ENCODE measurements around the gene ACSBG1.

Gene ACSBG1

DNA sequence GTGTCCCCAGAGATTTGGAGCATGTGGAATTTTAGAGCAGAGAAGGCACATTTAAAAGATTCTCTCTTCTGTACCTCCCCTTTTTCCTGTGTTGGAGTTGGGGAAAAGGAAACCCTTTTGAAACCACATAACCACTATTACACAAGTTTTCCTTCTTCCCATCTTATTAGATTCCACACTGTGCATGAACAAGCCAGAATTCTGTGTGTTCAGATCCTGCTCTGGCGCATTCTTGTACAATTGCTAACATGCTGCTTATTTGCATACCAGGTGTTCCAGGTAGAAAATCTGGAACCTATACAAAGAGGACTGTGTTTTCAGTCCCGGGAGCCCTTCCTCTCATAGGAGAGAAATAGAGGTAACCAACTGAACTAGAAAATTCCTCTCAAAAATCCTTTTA, 100.6 kb downstream of the ACSBG1 start:
- H3K4me3 ChIP-seq (ENCODE audit: low read depth, low read length) = no peak overlapping the region

DNA sequence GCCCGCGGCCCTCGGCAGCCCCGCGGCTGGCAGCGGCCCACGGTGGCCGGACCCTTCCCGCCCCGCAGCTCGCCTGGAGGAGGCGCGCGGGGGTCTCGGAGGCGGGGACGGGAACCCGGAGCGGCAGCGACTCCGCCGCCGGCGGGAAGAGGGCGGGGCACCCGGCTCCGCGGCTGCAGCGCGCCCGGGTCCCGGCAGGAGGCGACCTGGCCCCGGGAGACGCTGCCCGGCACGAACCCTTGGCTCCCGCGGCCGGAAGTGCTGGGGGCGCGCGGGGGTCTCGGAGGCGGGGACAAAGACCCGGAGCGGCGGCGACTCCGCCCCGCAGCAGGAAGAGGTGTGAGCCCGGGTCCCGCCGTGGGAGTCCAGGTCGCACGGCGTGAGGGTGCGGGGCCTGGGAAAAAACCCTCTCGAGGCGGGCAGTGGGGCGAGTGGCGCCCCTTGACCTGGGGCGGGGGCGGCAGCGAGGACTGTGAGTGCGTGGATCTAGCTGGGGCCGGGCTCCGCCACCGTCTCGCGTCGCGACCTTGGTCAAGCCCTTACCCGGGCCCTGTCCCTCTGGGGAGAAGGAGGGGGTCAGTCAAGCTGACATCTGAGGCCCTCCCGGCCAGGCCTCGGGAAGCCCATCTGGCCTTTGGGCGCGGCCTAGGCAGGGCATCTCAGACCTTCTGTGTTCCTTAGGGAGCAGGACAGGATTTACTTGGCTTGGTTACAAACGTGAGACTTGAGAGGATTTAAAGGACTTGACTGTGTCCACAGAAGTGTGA, 102.9 kb downstream of the ACSBG1 start, which contains the start of gene CIB2:
CIB2 (minus strand) TSS at position 151 of the 767 bp plus-strand sequence. CDS start 230 bp downstream, outside the sequence.
- peak within 1 kb of the TSS; percentile 78 for H3K4me3 ChIP-seq (ENCODE audit: low read depth, low read length)

DNA sequence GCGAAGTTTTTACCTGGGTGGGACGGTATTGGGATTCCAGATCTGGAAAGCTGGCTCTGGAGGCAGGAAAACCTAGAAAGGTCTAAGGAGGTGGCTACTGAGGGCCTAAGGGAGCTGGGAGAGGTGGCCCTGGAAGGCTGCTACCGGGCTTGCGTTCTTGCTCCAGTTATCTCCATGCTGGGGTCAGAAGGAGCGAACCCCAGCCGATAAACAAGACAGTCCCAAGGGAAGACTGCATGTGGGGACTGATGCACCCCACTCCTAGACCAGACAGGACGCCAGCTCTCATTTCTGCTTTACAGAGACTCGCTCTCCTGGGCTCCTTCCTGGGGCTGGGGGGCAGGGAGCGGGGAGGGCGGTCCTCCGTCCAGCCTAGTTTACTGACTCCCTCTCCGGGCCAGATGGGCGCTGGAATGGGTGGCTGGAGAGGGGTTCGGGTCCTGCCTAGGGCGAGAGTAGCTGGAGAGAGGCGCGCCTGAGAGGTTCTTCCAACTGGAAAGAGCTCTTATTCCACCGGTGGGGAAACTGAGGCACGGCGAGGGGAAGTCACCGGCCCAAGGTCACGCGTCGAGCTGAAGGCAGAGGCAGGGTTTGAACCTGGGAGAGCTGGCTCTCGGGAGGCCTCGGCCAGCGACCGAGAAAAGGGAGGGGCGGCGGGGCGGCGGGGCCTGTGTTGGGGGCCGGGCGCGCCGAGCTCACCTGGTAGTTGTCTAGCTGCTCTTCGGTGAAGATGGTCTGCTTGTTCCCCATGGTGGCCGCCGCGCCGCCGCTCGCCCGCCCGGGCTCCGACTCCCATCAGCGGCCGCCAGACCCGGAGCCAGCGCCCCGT, 103.7 kb downstream of the ACSBG1 start:
- H3K4me3 ChIP-seq (ENCODE audit: low read depth, low read length) = peak overlapping the region; percentile 78

DNA sequence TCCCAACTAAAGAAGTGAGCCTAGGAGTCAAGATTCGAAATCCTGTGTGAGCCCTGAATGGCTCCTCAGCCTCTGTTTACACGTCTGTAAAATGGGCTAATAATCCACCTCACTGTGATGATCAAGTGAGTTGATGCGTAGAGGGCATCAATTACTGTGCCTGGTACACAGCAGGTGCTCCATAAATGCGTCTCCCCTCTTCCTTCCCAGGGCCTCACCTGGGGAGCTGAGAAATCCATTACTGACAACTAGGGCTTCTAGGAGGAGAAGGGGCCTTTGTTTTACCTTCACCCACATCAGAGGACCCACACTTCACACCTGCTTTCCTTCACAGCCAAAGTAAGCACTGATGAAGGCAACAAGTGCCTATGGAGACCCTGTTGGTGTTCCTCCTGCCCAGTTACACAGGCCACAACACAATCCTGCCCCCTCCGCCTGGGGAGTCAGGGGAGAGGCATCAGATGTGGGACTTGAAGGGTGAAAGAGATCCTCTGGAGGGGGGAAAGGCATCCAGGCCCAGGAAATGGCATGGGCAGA, 104.5 kb downstream of the ACSBG1 start:
- no peak overlapping the region for H3K4me3 ChIP-seq (ENCODE audit: low read depth, low read length)

DNA sequence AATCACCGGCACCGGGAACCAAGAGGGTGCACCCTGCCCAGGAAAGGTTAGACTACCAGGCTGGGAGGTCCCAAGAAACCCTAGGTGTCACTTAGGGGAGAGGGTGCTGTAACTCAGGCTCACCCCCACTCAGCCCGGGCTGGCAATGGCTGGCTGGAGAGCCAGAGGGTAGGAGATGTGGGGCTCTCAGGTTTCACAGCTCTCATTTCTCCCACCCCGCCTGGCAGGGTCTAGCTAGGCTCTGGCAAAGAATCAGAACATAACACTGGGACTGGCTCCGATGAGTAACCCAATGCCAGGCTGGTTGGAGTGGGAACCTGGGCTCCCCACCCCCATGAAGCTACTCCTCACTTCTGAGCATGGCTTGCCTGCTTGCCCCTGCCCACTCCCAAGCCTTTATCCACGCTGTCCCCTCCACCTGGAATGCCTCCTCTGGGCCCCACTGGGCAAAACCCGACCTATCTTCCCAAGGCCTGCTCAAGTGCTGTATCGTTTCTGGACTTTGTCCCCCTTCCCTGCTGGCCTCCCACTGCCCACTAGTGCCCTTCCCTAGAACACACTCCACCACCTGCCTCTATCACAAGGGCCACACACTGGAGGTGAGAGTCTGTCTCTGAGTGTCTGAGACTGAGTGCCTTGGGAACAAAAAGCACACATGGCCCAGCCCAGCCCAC, 105.2 kb downstream of the ACSBG1 start:
- H3K4me3 ChIP-seq (ENCODE audit: low read depth, low read length) = no peak overlapping the region

DNA sequence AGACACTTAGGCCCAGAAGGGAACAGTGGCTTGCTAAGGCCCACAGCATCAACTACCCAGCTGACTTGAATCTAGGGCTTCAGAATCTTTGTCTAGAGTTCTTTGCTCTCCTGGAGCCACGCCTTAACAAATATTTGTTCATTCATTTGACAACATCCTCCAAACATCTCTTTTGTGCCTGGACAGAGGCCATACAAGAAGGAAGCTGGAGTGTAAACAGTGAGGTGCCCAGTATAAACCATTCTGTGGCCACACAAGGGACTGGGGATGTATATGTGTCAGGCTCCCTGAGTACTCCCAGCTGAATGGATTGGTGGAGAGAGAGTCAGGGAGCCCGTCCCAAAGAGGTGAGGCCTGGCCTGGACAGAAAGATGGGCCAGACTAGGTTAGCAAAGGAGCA, 106.5 kb downstream of the ACSBG1 start:
- H3K4me3 ChIP-seq (ENCODE audit: low read depth, low read length) = no peak overlapping the region

DNA sequence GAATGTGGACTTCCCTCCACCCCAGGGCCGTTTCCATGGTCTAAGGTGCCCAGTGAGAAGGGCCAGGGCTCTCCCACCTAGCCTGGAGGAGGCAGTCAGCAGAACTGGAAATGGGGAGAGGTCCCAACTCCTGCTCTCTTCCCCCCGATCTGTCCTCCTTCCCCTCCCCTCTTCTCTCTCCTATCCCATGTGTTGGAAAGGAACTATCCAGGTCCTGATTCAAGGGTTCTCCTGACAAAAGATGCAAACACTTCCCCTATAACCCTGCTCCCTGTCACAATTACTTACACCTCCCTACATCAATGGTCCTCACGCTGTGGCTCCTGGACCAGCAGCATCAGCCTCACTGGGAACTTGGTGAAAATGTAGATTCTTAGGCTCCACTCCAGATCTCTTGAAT, 109.1 kb downstream of the ACSBG1 start:
- H3K4me3 ChIP-seq (ENCODE audit: low read depth, low read length) = no peak overlapping the region

DNA sequence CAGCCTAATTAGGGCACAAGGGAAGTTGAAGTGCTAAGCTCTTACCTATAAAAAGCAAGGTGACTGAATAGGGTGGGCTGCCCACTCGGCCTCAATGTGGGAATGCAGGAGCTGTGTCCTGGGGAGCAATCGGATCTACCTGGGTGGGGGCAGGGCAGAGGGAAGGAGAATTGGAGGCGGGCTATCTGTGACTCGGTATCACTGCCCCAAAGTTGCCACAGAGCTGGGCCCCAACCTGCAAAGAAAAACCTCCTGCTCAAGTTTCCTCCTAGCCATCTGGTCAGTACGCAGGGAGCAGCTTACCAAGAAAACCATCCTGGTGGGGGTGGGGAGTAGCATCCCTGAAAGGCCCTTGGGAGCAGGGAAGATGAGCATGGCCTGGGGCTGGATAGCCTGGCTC, 113.8 kb downstream of the ACSBG1 start:
- H3K4me3 ChIP-seq (ENCODE audit: low read depth, low read length) = no peak overlapping the region

Measured in iPS-11a (cell line).